Neural progenitor cell (in vitro differentiated cells): ENCODE measurements around the gene CCDC134. TPM values are rescaled to one million over a fixed set of nuclear protein-coding genes. Genes with fewer than 3 reads are reported as not detected.

Experiments used
- DNase-seq: peaks from one replicate; pipeline ENCODE4 v3.0.0-alpha.2; 2016; ENCODE audit warnings: low spot score
- H2AFZ ChIP-seq: fragments of 200-600 bp; sonication (generic); replicated peaks from 2 replicates; pipeline ENCODE4 v1.6.1; 2016; ENCODE audit warnings: antibody characterized with exemption
- H3F3A ChIP-seq: fragments of 200-600 bp; sonication (generic); 2 replicates; pipeline ENCODE4 v1.6.1; 2016; ENCODE audit warnings: antibody characterized with exemption, low read depth
- H3K27ac ChIP-seq: fragments of 200-600 bp; sonication (generic); 2 replicates; pipeline ENCODE4 v1.5.1; 2016; ENCODE audit warnings: mild to moderate bottlenecking
- H3K27me3 ChIP-seq: fragments of 200-600 bp; sonication (generic); 2 replicates; pipeline ENCODE4 v1.6.1; 2016; ENCODE audit warnings: mild to moderate bottlenecking, moderate library complexity
- H3K36me3 ChIP-seq: fragments of 200-600 bp; sonication (generic); 2 replicates; pipeline ENCODE4 v1.5.1; 2016
- H3K4me1 ChIP-seq: fragments of 200-600 bp; sonication (generic); 2 replicates; pipeline ENCODE4 v1.6.1; 2016; ENCODE audit warnings: mixed run types
- H3K4me2 ChIP-seq: fragments of 200-600 bp; sonication (generic); 2 replicates; pipeline ENCODE4 v1.6.1; 2016
- H3K4me3 ChIP-seq: fragments of 200-600 bp; sonication (generic); 2 replicates; pipeline ENCODE4 v1.5.1; 2016
- H3K79me2 ChIP-seq: fragments of 200-600 bp; sonication (generic); 2 replicates; pipeline ENCODE4 v1.6.1; 2016; ENCODE audit warnings: low read depth
- H3K9ac ChIP-seq: fragments of 200-600 bp; sonication (generic); 2 replicates; pipeline ENCODE4 v1.6.1; 2016
- H3K9me3 ChIP-seq: fragments of 200-600 bp; sonication (generic); 2 replicates; pipeline ENCODE4 v1.5.1; 2016; ENCODE audit warnings: low read depth
- H4K20me1 ChIP-seq: fragments of 200-600 bp; sonication (generic); 2 replicates; pipeline ENCODE4 v1.6.1; 2016; ENCODE audit warnings: low read depth
- H3K27ac Mint-ChIP-seq: 3 replicates; pipeline ENCODE4 v1.8.0; 2021; ENCODE audit warnings: mixed read lengths
- H3K27me3 Mint-ChIP-seq: 2 replicates; pipeline ENCODE4 v1.8.0; 2022; ENCODE audit warnings: low read depth, mild to moderate bottlenecking, inconsistent platforms, moderate library complexity, mixed read lengths; ENCODE audit not compliant: insufficient read depth
- H3K36me3 Mint-ChIP-seq: 3 replicates; pipeline ENCODE4 v1.8.0; 2021; ENCODE audit warnings: mixed read lengths
- H3K4me1 Mint-ChIP-seq: 3 replicates; pipeline ENCODE4 v1.8.0; 2021; ENCODE audit warnings: mixed read lengths
- H3K4me3 Mint-ChIP-seq: 3 replicates; pipeline ENCODE4 v1.8.0; 2021; ENCODE audit warnings: mild to moderate bottlenecking, moderate library complexity, mixed read lengths
- H3K9me3 Mint-ChIP-seq: 3 replicates; pipeline ENCODE4 v1.8.0; 2020; ENCODE audit warnings: mixed read lengths
- EZH2 ChIP-seq: fragments of 200-600 bp; sonication (generic); IDR thresholded peaks from 2 replicates; pipeline ENCODE4 v1.6.1; 2017; ENCODE audit warnings: antibody characterized with exemption, mild to moderate bottlenecking, moderate library complexity
- EZH2phosphoT487 ChIP-seq: fragments of 200-600 bp; sonication (generic); IDR thresholded peaks from 2 replicates; pipeline ENCODE4 v1.6.1; 2017; ENCODE audit warnings: antibody characterized with exemption
- total RNA-seq: library from RNA; depleted of rRNA; stranded (reverse); fragments of >200 nt; gene quantifications from 2 replicates; pipeline ENCODE4 v1.2.3, GENCODE V29; 2015; ENCODE audit warnings: low replicate concordance
- TF ChIP-seq, protein P1 (sequence below): fragments of 200-600 bp; sonication (generic); IDR thresholded peaks from 2 replicates; pipeline ENCODE4 v1.5.1; 2017; ENCODE audit warnings: antibody characterized with exemption, mild to moderate bottlenecking

CCDC134 gene
- total RNA-seq, 1 donor from 2014 or later = 8.8 TPM

DNA sequence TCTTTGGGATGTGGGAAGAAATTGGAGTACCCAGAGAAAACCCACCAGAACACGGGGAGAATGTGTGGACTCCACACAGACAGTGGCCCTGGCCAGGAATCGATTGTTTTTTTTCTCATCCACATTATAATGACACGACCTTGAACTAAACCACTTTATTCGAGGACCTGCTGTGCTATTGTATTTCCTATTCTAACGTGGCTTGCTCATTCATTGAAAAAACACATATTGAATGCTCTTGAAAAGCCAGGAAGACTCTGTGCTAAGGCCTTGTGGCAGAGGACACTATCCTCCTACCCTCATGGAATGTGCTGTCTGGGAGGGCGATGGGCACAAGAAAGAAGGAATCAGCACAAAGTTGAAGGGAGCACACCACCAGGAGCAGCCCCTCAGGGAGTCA, 23.3 kb downstream of the CCDC134 start:
- Histone ChIP-seq H3K27ac (no peak overlapping the region), H3K79me2 (no peaks in the 10 kb centered on the region), H3K4me1 (peaks cover 8% of the 10 kb centered on the region), H3K36me3 (no peaks in the 10 kb centered on the region), H2AFZ (no peak overlapping the region), H4K20me1 (peaks cover 6% of the 10 kb centered on the region), H3K4me3 (no peak overlapping the region), H3K27me3 (no peaks in the 10 kb centered on the region), H3F3A (no peaks in the 10 kb centered on the region), H3K9ac (no peak overlapping the region), H3K4me2 (no peak overlapping the region), H3K9me3 (no peaks in the 10 kb centered on the region)
- Mint-ChIP-seq H3K4me3 (no peak overlapping the region), H3K36me3 (peaks cover 22% of the 10 kb centered on the region), H3K4me1 (peaks cover 58% of the 10 kb centered on the region), H3K27me3 (peaks cover 5% of the 10 kb centered on the region), H3K27ac (peak overlapping the region; percentile 89), H3K9me3 (no peaks in the 10 kb centered on the region)
- TF ChIP-seq, protein P1, sequence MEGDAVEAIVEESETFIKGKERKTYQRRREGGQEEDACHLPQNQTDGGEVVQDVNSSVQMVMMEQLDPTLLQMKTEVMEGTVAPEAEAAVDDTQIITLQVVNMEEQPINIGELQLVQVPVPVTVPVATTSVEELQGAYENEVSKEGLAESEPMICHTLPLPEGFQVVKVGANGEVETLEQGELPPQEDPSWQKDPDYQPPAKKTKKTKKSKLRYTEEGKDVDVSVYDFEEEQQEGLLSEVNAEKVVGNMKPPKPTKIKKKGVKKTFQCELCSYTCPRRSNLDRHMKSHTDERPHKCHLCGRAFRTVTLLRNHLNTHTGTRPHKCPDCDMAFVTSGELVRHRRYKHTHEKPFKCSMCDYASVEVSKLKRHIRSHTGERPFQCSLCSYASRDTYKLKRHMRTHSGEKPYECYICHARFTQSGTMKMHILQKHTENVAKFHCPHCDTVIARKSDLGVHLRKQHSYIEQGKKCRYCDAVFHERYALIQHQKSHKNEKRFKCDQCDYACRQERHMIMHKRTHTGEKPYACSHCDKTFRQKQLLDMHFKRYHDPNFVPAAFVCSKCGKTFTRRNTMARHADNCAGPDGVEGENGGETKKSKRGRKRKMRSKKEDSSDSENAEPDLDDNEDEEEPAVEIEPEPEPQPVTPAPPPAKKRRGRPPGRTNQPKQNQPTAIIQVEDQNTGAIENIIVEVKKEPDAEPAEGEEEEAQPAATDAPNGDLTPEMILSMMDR = no peak
- no peak for TF ChIP-seq EZH2phosphoT487
- no peak for TF ChIP-seq EZH2
- no peak for DNase-seq

DNA sequence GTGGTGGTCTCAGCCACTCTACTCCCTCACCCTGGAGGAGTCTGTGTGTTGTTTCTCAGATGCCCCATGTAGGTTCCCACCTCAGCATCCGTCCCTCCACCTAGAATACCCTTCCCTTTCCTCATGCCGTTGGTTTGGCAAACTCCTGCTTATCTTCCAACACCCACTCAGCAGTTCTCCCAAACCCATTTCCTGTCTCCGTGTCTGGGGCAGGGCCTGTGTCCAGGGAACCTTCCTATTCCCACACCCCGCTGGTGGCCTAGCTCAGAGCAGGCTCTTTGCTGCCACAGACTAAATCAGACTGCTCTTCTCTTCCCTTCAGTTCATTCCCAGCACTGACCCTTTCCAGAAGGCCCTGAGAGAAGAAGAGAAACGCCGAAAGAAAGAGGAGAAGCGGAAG, 24.9 kb downstream of the CCDC134 start:
- no peak overlapping the region for H3K4me3 ChIP-seq
- Mint-ChIP-seq H3K9me3 (no peaks in the 10 kb centered on the region), H3K4me1 (peaks cover 68% of the 10 kb centered on the region), H3K36me3 (peaks cover 14% of the 10 kb centered on the region), H3K27me3 (peaks cover 5% of the 10 kb centered on the region), H3K27ac (peak overlapping the region; percentile 87), H3K4me3 (peak overlapping the region; percentile 26)
- peaks cover 8% of the 10 kb centered on the region for H3K4me1 ChIP-seq
- no peak overlapping the region for H2AFZ ChIP-seq
- H4K20me1 ChIP-seq = peaks cover 6% of the 10 kb centered on the region
- H3K9ac ChIP-seq = no peak overlapping the region
- H3K27ac ChIP-seq = no peak overlapping the region
- no peaks in the 10 kb centered on the region for H3K36me3 ChIP-seq
- no peaks in the 10 kb centered on the region for H3K79me2 ChIP-seq
- H3K4me2 ChIP-seq = no peak overlapping the region
- H3F3A ChIP-seq = no peaks in the 10 kb centered on the region
- H3K27me3 ChIP-seq = no peaks in the 10 kb centered on the region
- H3K9me3 ChIP-seq = no peaks in the 10 kb centered on the region
- DNase-seq = no peak
- no peak for TF ChIP-seq EZH2phosphoT487
- no peak for TF ChIP-seq EZH2
- TF ChIP-seq, protein P1 = no peak

DNA sequence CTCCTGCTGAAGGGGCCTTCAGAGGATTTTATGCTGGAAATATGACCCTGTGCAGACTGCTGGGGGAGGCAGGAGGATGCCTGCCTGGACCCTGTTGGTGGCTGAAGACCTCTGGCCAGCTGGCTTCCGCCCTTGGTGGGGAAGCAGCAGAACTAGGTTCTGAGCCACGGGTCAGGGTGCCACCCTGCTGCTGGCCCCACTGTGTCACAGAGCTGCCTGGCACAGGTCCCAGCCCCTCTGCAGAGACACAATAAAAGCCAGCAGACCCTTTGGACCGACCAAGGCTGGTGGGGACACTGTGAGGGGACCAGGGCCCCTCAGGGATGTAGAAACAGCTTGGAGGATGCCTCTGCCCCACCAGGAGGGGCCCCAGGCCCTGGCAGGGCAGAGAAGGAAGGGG, 25.5 kb downstream of the CCDC134 start:
- no peak overlapping the region for H3K4me2 ChIP-seq
- H3K27me3 ChIP-seq = no peaks in the 10 kb centered on the region
- peak overlapping the region; percentile 65 for H3K27ac Mint-ChIP-seq
- H3K27ac ChIP-seq = no peak overlapping the region
- no peaks in the 10 kb centered on the region for H3K36me3 ChIP-seq
- no peak for TF ChIP-seq EZH2phosphoT487
- TF ChIP-seq, protein P1 = no peak
- no peak for TF ChIP-seq EZH2
- no peak overlapping the region for H2AFZ ChIP-seq
- no peaks in the 10 kb centered on the region for H3K9me3 Mint-ChIP-seq
- H3K27me3 Mint-ChIP-seq = peaks cover 6% of the 10 kb centered on the region
- no peak for DNase-seq
- peaks cover 66% of the 10 kb centered on the region for H3K4me1 Mint-ChIP-seq
- no peaks in the 10 kb centered on the region for H3K9me3 ChIP-seq
- peaks cover 6% of the 10 kb centered on the region for H4K20me1 ChIP-seq
- H3F3A ChIP-seq = peaks cover 2% of the 10 kb centered on the region
- no peak overlapping the region for H3K4me3 ChIP-seq
- H3K79me2 ChIP-seq = no peaks in the 10 kb centered on the region
- no peak overlapping the region for H3K4me3 Mint-ChIP-seq
- peaks cover 10% of the 10 kb centered on the region for H3K36me3 Mint-ChIP-seq
- no peak overlapping the region for H3K9ac ChIP-seq
- H3K4me1 ChIP-seq = peaks cover 8% of the 10 kb centered on the region
